GM21447 (cell line): ENCODE results near the gene RORB.

ENCODE experiments used
- ATAC-seq: cut with Tn5 transposase; IDR thresholded peaks from one replicate; pipeline ENCODE4 v1.9.1; 2021; ENCODE audit not compliant: unreplicated experiment

RORB gene

GRCh38 chr9:74589576-74589975 lies 92.4 kb downstream of the RORB start:
- ATAC-seq = no peak

- no peak for ATAC-seq
These were observed 98.2 kb downstream of the RORB start for GRCh38 chr9:74595286-74595685.

- ATAC-seq = no peak
These were observed 101.7 kb downstream of the RORB start for GRCh38 chr9:74598874-74599273.

DNA sequence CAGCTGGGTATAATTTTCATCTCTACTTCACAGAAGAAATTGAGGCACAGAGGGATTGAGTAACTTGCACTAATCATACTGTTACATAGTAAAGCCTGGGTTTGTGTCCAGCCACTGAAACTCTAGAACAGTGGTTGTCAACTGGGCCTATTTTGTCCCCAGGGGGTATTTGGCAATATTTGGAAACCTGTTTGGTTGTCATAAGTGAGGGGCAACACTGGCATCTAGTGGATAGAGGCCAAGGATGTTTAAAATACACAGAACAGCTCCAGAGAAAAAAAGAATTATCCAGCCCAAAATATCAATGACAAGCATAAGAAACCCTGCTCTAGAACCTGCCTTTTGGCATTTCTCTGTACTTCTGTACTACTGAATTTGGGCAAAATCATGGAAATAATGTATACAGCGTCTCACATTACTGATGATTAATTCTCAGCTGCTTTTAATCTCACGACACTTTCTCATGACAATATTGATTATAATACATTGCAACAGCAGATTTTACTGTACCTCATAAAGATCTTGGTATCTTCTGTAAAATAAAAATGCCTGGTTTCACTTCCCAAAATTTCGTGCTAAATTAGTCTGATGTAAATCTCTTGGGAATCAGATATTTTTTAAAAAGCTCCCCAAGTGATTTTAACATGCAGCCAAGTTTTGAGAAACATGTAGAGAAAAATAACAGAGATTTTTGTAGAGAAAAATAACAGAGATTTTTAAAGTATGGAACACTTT lies 112.7 kb downstream of the RORB start:
- no peak for ATAC-seq

GRCh38 chr9:74610523-74611061 lies 113.5 kb downstream of the RORB start:
- no peak for ATAC-seq

- no peak for ATAC-seq
These were observed 133.1 kb downstream of the RORB start for GRCh38 chr9:74630228-74630627.

- ATAC-seq = no peak
These were observed 142.0 kb downstream of the RORB start for GRCh38 chr9:74639112-74639511.

DNA sequence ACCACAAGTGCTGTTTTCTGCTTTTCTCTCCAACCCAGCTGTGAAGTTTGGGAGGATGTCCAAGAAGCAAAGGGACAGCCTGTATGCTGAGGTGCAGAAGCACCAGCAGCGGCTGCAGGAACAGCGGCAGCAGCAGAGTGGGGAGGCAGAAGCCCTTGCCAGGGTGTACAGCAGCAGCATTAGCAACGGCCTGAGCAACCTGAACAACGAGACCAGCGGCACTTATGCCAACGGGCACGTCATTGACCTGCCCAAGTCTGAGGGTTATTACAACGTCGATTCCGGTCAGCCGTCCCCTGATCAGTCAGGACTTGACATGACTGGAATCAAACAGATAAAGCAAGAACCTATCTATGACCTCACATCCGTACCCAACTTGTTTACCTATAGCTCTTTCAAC lies 145.2 kb downstream of the RORB start:
- no peak for ATAC-seq

- no peak for ATAC-seq
These were observed 146.3 kb downstream of the RORB start for GRCh38 chr9:74643303-74643923.

DNA sequence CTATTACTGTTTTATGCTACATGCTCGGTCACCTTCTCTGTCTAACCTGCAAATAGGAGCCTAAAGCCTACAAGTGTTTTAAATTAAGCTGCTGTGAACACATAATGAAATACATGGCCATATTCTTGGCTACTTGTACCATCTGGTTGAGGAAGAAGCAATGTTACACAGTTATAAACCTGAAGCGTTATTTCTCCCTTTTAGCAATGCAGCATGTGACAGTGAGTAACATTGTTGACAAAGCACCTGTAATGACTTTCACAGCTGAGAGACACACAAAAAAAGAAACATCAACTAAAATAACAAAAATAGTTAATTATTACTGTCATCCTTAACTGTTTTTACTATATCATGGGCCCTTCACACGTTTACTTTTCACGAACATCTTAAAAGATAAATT lies 146.9 kb downstream of the RORB start:
- no peak for ATAC-seq

DNA sequence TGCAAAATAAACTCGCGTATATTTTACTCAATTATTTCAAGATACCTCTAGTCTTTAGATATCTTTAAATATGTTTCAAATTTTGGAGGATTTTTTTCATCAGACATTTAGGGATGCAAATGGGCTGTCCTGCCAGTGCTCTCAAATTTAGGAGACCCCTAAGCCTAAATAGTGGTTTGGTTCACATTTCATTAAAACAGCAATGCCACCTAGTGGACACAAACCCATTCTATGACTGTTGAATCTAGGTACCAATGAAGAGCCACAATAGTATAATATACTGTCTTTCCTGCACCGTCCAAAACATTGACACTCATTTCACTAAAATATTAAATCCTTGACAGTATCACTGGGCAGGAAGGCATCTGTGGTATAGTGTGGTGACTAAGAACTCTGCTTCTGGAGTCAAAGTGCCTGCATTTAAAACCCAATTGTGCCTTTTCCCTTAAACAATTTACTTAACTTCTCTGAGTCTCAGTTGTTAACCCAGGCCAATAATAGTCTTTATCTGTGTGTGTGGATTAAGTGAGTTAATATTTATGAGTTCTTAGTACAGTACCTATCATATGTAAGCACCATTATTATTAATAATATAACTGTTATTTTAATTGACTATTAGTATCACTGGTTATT lies 148.0 kb downstream of the RORB start:
- ATAC-seq = no peak

DNA sequence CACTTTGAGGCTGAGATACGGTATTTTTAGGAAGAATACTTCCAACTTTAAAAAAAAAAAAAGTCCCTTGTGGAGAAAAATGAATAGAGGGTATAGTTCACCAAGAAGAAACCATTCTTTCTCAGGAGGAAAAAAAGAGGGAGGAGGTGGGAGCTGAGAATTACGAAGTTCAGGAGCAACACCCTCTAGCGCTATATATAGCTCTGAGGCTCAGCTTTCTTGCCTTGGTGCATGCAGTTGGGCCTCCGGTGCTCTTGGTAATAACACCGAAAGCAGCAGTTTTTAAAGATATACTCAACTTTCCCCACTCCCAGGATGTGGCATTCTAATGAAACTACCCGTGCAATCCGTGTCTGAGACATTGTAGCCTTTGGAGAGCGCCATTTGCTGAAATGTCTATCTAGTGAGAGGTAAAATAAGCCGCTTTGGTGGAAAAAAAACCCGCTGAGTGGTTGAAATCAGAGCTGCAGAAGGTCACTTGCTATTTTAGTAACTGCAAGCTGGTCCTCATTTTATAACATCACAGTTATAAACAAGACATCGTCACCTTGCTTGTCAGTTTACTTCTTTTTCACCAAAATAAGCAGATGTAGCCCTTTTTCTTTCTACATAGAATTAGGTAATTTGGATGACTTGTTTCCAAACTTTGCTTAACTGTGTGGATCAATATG lies 156.4 kb downstream of the RORB start:
- ATAC-seq = no peak

- no peak for ATAC-seq
These were observed 165.5 kb downstream of the RORB start for GRCh38 chr9:74662674-74663073.

DNA sequence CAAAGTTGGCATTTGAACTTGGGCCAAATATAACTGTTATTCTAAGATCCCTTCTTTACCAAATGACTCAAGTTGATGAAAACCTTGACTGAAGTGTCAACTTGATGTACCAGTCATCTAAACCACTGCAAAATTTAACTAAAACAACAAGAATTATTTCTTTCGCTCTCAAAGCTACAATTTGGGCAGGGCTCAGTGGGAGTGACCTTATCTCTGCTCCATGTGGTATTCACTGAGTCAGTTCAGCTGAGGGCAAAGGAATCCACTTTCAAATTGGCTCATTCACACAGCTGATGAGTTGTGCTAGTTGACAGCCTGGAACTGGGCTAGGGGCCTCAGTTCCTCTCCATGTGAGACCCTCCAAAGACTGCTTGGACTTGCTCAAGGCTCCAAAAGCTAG lies 166.3 kb downstream of the RORB start:
- no peak for ATAC-seq

- ATAC-seq = no peak
These were observed 169.6 kb downstream of the RORB start for GRCh38 chr9:74666625-74667316.

- no peak for ATAC-seq
These were observed 175.1 kb downstream of the RORB start for GRCh38 chr9:74672237-74672636.

DNA sequence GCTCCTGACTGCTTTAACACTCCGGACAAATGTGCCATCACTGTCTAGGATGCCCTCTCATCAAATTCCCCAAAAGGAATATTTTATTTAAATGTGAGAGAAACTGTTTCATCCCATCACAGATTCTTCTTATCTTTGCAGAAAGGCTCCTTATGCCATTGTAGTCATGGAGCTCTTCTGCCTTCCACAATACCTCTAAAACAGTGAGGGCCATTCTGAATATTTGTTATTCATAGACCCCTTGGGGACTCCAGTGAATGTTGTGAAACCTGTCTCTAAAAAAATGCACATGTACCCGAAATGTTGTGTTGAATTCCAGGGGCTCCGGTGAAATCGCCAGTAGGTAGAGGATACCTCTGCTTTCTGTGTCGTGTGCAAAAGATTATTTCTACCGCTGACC lies 176.9 kb downstream of the RORB start:
- no peak for ATAC-seq

GRCh38 chr9:74681906-74682305 lies 184.8 kb downstream of the RORB start:
- no peak for ATAC-seq

DNA sequence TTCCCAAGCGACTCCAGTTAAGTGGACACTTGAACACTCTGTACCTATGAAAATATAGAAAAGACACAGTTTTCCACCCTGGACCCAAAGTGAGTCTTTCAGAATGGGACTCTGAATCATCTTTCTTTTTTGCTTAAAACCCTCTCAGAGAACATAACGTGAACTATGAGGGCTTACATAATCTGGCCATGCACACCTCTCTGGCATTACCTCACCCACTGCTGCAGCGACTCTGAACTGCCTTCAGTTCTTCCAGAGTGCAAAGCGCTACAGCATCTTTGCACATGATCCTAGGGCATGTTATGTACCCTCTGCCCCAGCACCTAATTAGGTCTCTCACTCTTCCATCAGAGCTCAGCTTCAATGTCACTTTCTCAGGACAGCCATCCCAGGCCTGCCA lies 186.2 kb downstream of the RORB start:
- no peak for ATAC-seq

DNA sequence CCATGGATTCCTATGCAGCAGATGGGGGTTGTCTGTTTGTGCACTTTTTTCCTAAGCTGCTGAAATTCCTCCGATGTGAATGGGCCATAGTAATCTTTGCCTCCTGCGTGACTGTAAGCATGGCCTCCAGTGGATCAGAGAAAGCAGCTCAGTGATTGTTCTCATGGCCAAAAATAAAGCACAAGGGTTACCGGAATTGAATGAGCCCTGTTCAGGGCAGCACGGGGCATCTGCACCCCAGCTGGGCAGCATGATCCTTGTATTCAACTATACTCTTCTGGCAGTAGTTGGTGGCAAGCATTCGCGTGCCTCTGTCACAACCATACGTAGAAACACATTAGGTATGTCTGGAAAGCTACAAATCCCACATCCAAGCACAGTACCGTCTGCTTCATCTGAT lies 193.9 kb downstream of the RORB start:
- ATAC-seq = no peak

DNA sequence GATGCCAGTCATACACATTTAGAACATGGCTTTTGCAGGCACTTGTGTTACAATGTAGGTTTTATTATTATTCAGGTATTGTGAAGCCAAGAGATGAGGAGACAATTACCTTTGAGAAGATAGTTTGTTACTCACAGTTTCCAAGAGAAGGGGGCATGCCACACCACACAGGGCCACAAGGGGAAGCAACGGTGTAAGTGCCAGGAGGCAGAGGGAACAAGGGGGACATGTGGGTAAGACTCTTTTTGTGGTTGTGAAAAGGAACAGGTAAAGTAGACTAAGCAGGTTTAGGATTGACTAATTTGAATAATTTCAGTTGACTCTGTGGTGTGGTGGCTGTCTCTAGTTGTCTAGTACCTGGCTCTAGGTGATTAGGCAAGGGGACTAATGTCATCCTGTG lies 199.4 kb downstream of the RORB start:
- no peak for ATAC-seq
